Fibroblast of skin of abdomen (primary cell): ENCODE results near the gene CITED1.

ENCODE experiments used
- DNase-seq: peaks from one replicate; pipeline ENCODE4 v3.0.0-alpha.2; 2013

CITED1 gene

GRCh38 chrX:72308566-72309296, 3.0 kb upstream of the CITED1 start:
- DNase-seq, result peak; percentile 53

GRCh38 chrX:72308209-72308565, 2.5 kb upstream of the CITED1 start:
- DNase-seq, result no peak

- no peak for DNase-seq
Measured at GRCh38 chrX:72307646-72308051, 1.9 kb upstream of the CITED1 start.

GRCh38 chrX:72306851-72307645, 1.3 kb upstream of the CITED1 start:
- peak; percentile 46 for DNase-seq

- no peak for DNase-seq
Measured at GRCh38 chrX:72306085-72306801, 529 bp upstream of the CITED1 start.

GRCh38 chrX:72304877-72305276, 837 bp downstream of the CITED1 start:
- no peak for DNase-seq

GRCh38 chrX:72301781-72302180, 3.9 kb downstream of the CITED1 start:
- no peak for DNase-seq

- no peak for DNase-seq
Measured at GRCh38 chrX:72299891-72300630, 5.7 kb downstream of the CITED1 start.

GRCh38 chrX:72297953-72298730, 7.6 kb downstream of the CITED1 start:
- no peak for DNase-seq

- peak; percentile 11 for DNase-seq
Measured at GRCh38 chrX:72296991-72297390, 8.7 kb downstream of the CITED1 start.

GRCh38 chrX:72295745-72296144, 10.0 kb downstream of the CITED1 start:
- no peak for DNase-seq

- no peak for DNase-seq
Measured at GRCh38 chrX:72294497-72294896, 11.2 kb downstream of the CITED1 start.

- DNase-seq, result no peak
Measured at GRCh38 chrX:72282302-72282701, 23.4 kb downstream of the CITED1 start.

- peak; percentile 22 for DNase-seq
Measured at GRCh38 chrX:72280321-72280845, 25.3 kb downstream of the CITED1 start.

- no peak for DNase-seq
Measured at GRCh38 chrX:72276478-72276953, 29.2 kb downstream of the CITED1 start.

- no peak for DNase-seq
Measured at GRCh38 chrX:72274526-72274925, 31.2 kb downstream of the CITED1 start.

GRCh38 chrX:72273718-72274117, 32.0 kb downstream of the CITED1 start:
- no peak for DNase-seq

- no peak for DNase-seq
Measured at GRCh38 chrX:72272868-72273267, 32.8 kb downstream of the CITED1 start.

- no peak for DNase-seq
Measured at GRCh38 chrX:72271812-72272211, 33.9 kb downstream of the CITED1 start.

GRCh38 chrX:72271091-72271788, 34.5 kb downstream of the CITED1 start:
- no peak for DNase-seq
